GM12864 (cell line): ENCODE results near the gene MAP1B.

ENCODE experiments used
- DNase-seq: peaks from one replicate; pipeline ENCODE4 v3.0.0-alpha.2; 2011; ENCODE audit warnings: low read depth
- H3K4me3 ChIP-seq: 2 replicates; pipeline ENCODE4 v1.5.1; 2011; ENCODE audit warnings: mild to moderate bottlenecking, low read depth, low read length, control low read depth
- TF ChIP-seq, protein P1 (sequence below): IDR thresholded peaks from 2 replicates; pipeline ENCODE4 v1.5.1; 2011; ENCODE audit warnings: low read depth, mild to moderate bottlenecking, moderate library complexity, low read length, control low read depth, inconsistent platforms; ENCODE audit errors: missing control alignments

MAP1B gene

GRCh38 chr5:72248410-72248981 is 141.2 kb downstream of the MAP1B start:
- no peak for DNase-seq
- H3K4me3 ChIP-seq: no peak overlapping the region
- TF ChIP-seq, protein P1, sequence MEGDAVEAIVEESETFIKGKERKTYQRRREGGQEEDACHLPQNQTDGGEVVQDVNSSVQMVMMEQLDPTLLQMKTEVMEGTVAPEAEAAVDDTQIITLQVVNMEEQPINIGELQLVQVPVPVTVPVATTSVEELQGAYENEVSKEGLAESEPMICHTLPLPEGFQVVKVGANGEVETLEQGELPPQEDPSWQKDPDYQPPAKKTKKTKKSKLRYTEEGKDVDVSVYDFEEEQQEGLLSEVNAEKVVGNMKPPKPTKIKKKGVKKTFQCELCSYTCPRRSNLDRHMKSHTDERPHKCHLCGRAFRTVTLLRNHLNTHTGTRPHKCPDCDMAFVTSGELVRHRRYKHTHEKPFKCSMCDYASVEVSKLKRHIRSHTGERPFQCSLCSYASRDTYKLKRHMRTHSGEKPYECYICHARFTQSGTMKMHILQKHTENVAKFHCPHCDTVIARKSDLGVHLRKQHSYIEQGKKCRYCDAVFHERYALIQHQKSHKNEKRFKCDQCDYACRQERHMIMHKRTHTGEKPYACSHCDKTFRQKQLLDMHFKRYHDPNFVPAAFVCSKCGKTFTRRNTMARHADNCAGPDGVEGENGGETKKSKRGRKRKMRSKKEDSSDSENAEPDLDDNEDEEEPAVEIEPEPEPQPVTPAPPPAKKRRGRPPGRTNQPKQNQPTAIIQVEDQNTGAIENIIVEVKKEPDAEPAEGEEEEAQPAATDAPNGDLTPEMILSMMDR: no peak

DNA sequence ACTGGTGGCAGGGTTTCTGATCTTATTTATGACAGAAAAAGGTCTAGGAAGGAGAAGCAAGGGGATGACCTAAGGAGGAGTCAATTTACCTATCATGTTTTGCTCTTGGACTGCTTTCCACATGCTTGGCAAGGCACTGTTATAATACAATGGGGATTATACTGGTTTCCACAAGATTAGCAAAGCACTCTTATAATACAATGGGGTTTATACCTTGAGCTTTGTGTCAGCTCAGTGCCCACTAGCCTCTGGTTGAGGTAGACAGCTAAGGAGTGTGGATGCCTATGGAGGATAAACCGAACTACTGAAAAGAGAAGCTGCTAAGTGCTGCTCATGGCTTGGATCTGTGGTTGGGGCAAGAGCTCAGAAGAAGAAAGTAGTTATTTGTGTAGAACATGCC is 144.1 kb downstream of the MAP1B start:
- TF ChIP-seq, protein P1: no peak
- no peak for DNase-seq
- H3K4me3 ChIP-seq: no peak overlapping the region

DNA sequence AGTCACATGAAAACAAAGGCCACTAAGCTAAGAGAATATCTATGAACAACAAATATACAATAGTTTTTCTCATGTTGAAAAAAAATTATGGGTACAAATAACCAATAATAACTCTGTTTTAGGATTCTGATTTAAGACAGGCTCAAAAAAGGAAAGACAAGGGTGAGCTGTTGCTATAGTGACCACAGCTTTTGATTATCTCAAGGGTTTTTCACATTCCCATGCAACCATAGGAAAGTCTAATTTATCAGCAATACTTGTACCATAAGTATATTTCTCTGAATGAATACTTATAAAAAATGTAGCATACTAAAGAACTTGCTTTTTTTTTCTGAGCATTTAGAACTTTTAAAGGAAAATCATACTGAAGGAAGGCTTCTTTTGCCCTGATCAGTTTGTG is 144.7 kb downstream of the MAP1B start:
- H3K4me3 ChIP-seq: no peak overlapping the region
- no peak for DNase-seq
- TF ChIP-seq, protein P1: no peak

- TF ChIP-seq, protein P1: no peak
- no peak for DNase-seq
- H3K4me3 ChIP-seq: no peak overlapping the region
Measured at GRCh38 chr5:72252574-72253155, 145.4 kb downstream of the MAP1B start.

DNA sequence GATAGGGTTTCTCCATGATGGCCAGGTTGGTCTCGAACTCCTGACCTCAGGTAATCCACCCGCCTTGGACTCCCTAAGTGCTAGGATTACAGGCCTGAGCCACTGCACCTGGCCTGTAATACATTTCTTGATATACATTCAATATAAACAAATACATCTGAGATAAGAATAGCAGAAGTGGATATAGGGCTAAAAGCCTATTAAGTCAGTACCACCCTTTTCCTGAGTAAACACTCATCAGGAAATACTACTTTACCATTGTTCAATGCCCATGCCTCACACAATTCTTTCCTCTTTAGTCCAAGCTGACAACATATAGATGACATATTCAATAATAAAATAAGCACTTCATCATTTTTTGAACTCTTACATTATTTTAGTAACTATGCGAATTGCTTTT is 148.0 kb downstream of the MAP1B start:
- TF ChIP-seq, protein P1: no peak
- no peak for DNase-seq
- H3K4me3 ChIP-seq: no peak overlapping the region

DNA sequence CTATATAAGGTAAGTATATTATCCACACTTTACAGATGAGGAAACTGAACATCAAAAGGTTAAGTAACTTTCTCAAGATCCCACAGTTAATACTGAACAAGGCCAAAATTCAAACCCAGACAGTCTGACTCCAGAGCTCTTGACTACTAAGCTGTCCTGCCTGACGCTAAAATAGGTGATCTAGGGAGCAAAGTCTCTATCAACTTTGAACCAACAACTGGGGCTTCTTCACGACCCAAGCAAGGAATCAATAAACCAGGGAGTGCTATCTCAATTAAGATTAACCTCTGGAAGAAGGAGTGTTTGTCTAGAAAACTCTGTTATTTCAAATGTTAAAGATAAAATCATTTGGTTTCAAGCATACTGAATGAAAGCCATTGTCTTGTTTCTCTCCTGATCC is 148.4 kb downstream of the MAP1B start:
- TF ChIP-seq, protein P1: no peak
- no peak overlapping the region for H3K4me3 ChIP-seq
- DNase-seq: no peak

GRCh38 chr5:72256536-72256935 is 149.3 kb downstream of the MAP1B start:
- TF ChIP-seq, protein P1: no peak
- no peak overlapping the region for H3K4me3 ChIP-seq
- DNase-seq: no peak
